ENCODE data around the gene CSMD2. TPM values are rescaled to one million over a fixed set of nuclear protein-coding genes. Genes with fewer than 3 reads are reported as not detected.
"Not testable (repeated sequence)": the region's sequence is repeated elsewhere in the genome, so short reads cannot be mapped to it uniquely, and the experiment has no call there.

The CSMD2 gene
- total and polyA plus RNA-seq, 2 of the 8 experiments (the other 6 are each of a cell fraction or from before 2014, with no cell fraction given) = 7.0 to 14.7 TPM

- TF ChIP-seq KDM1A (IDR thresholded peaks at IDR 0.05; ENCODE audit: borderline replicate concordance, low read length) (no peak), ASH2L (IDR thresholded peaks at IDR 0.05; ENCODE audit: low read length) (no peak), BCL11A (IDR thresholded peaks at IDR 0.05; ENCODE audit: low read depth in 2 of 2, low read length in 2 of 2) (no peak), GABPA (IDR thresholded peaks at IDR 0.05; ENCODE audit: borderline replicate concordance, insufficient read depth, low read length) (no peak), NRF1 (IDR thresholded peaks at IDR 0.05; ENCODE audit: low read depth, low read length) (no peak)
- TF ChIP-seq, protein P1, sequence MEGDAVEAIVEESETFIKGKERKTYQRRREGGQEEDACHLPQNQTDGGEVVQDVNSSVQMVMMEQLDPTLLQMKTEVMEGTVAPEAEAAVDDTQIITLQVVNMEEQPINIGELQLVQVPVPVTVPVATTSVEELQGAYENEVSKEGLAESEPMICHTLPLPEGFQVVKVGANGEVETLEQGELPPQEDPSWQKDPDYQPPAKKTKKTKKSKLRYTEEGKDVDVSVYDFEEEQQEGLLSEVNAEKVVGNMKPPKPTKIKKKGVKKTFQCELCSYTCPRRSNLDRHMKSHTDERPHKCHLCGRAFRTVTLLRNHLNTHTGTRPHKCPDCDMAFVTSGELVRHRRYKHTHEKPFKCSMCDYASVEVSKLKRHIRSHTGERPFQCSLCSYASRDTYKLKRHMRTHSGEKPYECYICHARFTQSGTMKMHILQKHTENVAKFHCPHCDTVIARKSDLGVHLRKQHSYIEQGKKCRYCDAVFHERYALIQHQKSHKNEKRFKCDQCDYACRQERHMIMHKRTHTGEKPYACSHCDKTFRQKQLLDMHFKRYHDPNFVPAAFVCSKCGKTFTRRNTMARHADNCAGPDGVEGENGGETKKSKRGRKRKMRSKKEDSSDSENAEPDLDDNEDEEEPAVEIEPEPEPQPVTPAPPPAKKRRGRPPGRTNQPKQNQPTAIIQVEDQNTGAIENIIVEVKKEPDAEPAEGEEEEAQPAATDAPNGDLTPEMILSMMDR (IDR thresholded peaks at IDR 0.05; ENCODE audit: control extremely low read depth in 1 of 3, insufficient read depth in 1 of 3, low read depth in 1 of 3, low read length in 3 of 3) = no peak
These were observed 81.1 kb downstream of the CSMD2 start (continued) for GRCh38 chr1:34083974-34084373.

DNA sequence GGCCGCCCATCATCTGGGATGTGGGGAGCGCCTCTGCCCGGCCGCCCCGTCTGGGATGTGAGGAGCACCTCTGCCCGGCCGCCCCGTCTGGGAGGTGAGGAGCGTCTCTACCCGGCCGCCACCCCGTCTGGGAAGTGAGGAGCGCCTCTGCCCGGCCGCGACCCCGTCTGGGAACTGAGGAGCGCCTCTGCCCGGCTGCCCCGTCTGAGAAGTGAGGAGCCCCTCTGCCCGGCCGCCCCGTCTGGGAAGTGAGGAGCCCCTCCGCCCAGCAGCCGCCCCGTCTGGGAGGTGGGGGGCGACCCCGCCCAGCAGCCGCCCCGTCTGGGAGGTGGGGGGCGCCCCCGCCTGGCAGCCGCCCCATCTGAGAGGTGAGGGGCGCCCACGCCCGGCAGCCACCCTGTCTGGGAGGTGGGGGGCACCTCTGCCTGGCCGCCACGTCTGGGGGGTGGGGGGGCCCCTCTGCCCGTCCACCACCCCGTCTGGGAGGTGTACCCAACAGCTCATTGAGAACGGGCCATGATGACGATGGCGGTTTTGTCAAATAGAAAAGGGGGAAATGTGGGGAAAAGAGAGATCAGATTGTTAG is 82.9 kb downstream of the CSMD2 start:
- H3K23me2 ChIP-seq (ENCODE audit: low read depth, low read length); H4K20me1 ChIP-seq (replicated peaks in 1 of 2; ENCODE audit: control insufficient read depth in 1 of 2, insufficient read depth in 2 of 2, low read length in 2 of 2); H2BK5ac ChIP-seq (ENCODE audit: low read depth, low read length); H3K4me3 ChIP-seq (ENCODE audit: extremely low read depth in 1 of 4, insufficient read depth in 2 of 4, low read depth in 3 of 4, low read length in 4 of 4); FAIRE-seq; H3K79me1 ChIP-seq (ENCODE audit: low read depth, low read length); H3K27ac ChIP-seq (ENCODE audit: low read depth, low read length); H3K36me3 ChIP-seq (ENCODE audit: control insufficient read depth in 2 of 4, insufficient read depth in 4 of 4, low read length in 3 of 4); H2BK120ac ChIP-seq (replicated peaks; ENCODE audit: low read depth, low read length); H2BK20ac ChIP-seq (ENCODE audit: low read length); H3K56ac ChIP-seq (replicated peaks; ENCODE audit: insufficient read length, low read depth, low read length); H3K4me2 ChIP-seq (ENCODE audit: insufficient read depth in 1 of 2, low read depth in 2 of 2, low read length in 2 of 2); H3K27me3 ChIP-seq (replicated peaks in 1 of 4; ENCODE audit: control insufficient read depth in 3 of 4, extremely low read depth in 1 of 4, insufficient read depth in 3 of 4, low read length in 3 of 4); H2BK12ac ChIP-seq (ENCODE audit: low read depth, low read length); H4K5ac ChIP-seq (ENCODE audit: insufficient read length, low read depth, low read length); H3K18ac ChIP-seq (ENCODE audit: extremely low read depth, low read length); H2AK5ac ChIP-seq (ENCODE audit: low read depth, low read length); H3K4ac ChIP-seq (replicated peaks; ENCODE audit: insufficient read length, low read depth, low read length); H3K23ac ChIP-seq (ENCODE audit: insufficient read length); CTCF ChIA-PET (ENCODE audit: partially characterized antibody); H3K14ac ChIP-seq (ENCODE audit: insufficient read length); H4K8ac ChIP-seq (ENCODE audit: extremely low read depth, insufficient read depth, low read length); DNase-seq (ENCODE audit: low read depth in 1 of 2, low spot score in 2 of 2); H3K9ac ChIP-seq (replicated peaks in 1 of 4; ENCODE audit: extremely low read depth in 1 of 4, low read depth in 3 of 4, low read length in 3 of 4); H2AFZ ChIP-seq (ENCODE audit: low read length); H2BK15ac ChIP-seq (ENCODE audit: low read length); POLR2A ChIA-PET (ENCODE audit: partially characterized antibody); H4K91ac ChIP-seq (replicated peaks; ENCODE audit: insufficient read length, low read length); H3K4me1 ChIP-seq (replicated peaks in 1 of 4; ENCODE audit: control insufficient read depth in 3 of 4, insufficient read depth in 4 of 4, low read length in 3 of 4): not testable (repeated sequence)
- whole genome bisulfite sequencing, 2 experiments (ENCODE audit: extremely low coverage in 1 of 2, insufficient coverage in 1 of 2, insufficient read length in 1 of 2, insufficient replicate concordance in 2 of 2, low coverage in 1 of 2, low lambda C conversion rate in 2 of 2, missing lambda C conversion rate in 1 of 2) = 88% methylated on average over 20 of the region's 43 CpGs; no CpG with 5 or more reads in 1 of the 2 experiments
- peaks cover 2 to 21% of the 10 kb centered on the region in 2 experiments; a peak in 2 of 4 replicates for H3K9me3 ChIP-seq (ENCODE audit: insufficient read depth in 2 of 2, low read depth in 1 of 2, low read length in 1 of 2)
- peaks cover 0 to 22% of the 10 kb centered on the region in 2 experiments; a peak in 2 of 4 replicates for H3K79me2 ChIP-seq (ENCODE audit: control insufficient read depth in 1 of 2, insufficient read depth in 2 of 2, low read length in 2 of 2)
